Fibroblast of mammary gland (primary cell): Measurements from ENCODE around the gene ARHGEF26.

ENCODE experiments used
- DNase-seq: peaks from one replicate; pipeline ENCODE4 v3.0.0-alpha.2; 2010; ENCODE audit warnings: low read depth
- H3K4me3 ChIP-seq: 2 replicates; pipeline ENCODE4 v1.5.1; 2011; ENCODE audit warnings: low read depth, mild to moderate bottlenecking, low read length, moderate library complexity; ENCODE audit not compliant: control insufficient read depth
- CTCF ChIP-seq: conservative IDR thresholded peaks from 2 replicates; pipeline ENCODE4 v1.5.1; 2011; ENCODE audit warnings: low read depth, low read length, inconsistent platforms; ENCODE audit not compliant: control insufficient read depth, insufficient read depth

ARHGEF26 gene

DNA sequence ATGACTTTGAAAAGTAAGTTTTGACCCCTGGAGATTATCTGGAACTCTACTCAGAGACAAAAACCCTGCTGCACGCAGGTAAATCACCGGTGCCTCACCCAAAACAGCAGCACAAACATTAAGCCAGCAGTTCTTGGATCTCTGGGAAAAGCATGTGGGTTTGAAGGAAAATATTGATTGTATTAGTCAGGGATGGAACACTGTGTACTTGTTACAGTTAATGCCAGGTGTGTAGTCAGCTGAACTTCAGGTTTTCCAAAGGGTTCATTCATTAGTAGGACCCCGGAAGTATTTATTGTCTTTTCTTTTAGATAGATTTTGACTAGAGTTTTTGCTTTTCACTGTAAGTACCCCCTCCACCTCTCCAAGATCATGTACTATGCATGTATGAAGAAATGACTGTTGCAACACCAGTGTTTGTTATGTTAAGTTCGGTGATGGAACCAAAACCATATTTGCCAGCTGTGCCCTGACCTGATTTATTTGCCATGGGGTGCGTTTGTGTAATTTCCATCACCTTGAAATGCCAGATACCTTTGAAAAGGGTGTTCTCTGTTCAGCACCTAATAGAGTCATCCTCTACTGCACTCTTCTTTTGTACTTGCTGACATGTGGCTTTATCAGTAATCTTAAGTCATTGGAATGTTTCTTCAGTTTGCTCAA, 14.5 kb downstream of the ARHGEF26 start:
- peak; percentile 13 for DNase-seq
- no peak for TF ChIP-seq CTCF
- no peak overlapping the region for H3K4me3 ChIP-seq

- no peak overlapping the region for H3K4me3 ChIP-seq
- no peak for TF ChIP-seq CTCF
- no peak for DNase-seq
Measured at GRCh38 chr3:154137036-154137435, 15.8 kb downstream of the ARHGEF26 start.

DNA sequence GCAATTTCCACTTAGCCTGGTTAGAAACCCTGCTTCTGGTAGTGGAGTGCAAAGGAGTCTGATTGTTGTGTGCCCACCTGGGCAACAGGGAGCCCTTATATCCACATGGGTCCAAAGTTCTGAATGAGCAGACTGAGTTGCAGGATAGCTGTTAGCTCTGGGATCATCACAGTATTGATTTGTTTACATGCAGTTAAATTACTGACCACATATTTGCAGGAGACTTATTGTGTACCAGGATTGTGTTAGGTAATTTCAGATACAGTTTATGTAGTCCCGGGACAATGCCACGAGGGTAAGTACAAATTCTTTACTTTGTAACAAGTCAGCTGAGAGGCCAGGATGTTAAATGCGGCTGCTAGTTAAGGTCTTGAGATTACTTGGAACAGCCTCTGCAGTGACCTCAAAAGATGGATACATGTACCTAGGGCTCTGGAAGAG, 18.8 kb downstream of the ARHGEF26 start:
- no peak overlapping the region for H3K4me3 ChIP-seq
- no peak for TF ChIP-seq CTCF
- no peak for DNase-seq

DNA sequence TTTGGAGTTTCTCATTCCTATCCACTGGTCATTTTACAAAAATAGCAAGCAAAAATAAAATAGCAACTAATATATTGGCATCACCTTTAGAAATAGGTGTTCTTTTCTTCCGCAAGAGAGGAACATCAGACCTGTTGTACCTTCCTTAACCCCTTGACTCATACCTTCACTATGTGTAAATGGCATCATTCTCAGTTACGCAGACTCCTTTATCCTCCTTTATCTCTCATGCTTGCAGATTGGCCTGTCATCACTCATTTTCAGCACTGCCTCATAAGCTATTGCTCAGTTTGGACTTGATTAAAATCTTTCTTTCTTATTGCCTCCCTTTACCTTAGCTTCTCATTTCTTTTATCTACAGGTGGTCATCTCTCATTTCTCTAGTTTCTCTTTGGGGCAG, 21.4 kb downstream of the ARHGEF26 start:
- TF ChIP-seq CTCF, result no peak
- no peak for DNase-seq
- H3K4me3 ChIP-seq, result no peak overlapping the region

DNA sequence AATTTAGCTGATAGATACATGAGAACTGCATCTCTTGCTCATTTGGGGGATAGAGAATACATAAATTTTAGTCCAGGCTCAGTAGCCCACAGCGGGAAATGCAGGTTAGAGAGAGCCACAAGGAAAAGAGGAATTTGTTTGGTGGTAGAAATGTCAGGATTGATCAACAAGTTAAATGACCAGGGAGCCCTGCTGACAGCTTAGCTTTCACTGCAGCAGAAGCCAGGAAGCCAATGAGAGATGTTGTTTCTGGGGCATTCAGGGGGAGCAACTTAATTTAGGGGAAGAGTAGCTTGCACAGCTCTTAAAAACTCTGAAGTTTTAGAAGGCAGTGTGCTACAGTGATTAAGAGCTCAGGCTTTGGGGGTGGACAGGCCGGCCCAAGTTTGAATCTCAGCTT, 22.7 kb downstream of the ARHGEF26 start:
- no peak for TF ChIP-seq CTCF
- H3K4me3 ChIP-seq, result no peak overlapping the region
- DNase-seq, result no peak

- no peak for TF ChIP-seq CTCF
Measured at GRCh38 chr3:154144825-154145465, 23.8 kb downstream of the ARHGEF26 start.

More at GRCh38 chr3:154144825-154145465, 23.8 kb downstream of the ARHGEF26 start:
- H3K4me3 ChIP-seq, result no peak overlapping the region
- no peak for DNase-seq
